ENCODE data around the gene ESRRA.

DNA sequence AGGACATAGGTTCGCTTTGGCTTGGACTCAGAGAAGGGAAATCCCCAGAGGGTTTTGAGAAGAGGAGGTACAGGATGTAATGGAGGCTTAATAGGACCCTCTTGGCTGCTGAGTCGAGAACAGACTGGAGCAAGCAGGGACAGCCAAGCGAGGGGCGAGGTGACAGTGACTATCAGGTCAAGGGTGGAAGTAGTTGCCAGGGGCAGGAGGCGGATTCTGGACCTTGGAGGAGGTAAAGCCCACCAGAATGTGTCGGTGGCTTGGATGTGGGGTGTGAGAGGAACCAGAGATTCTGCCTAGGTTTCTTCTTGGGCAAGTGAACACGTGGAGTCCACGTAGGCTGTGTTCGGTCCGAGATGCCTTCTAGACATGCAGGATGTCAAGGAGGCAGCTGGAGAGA, 7.6 kb downstream of the ESRRA start:
- TF ChIP-seq POLR2A (IDR thresholded peaks at IDR 0.05) (no peak), POLR2AphosphoS5 (IDR thresholded peaks at IDR 0.05) (no peak)
- TF ChIP-seq, protein P1, sequence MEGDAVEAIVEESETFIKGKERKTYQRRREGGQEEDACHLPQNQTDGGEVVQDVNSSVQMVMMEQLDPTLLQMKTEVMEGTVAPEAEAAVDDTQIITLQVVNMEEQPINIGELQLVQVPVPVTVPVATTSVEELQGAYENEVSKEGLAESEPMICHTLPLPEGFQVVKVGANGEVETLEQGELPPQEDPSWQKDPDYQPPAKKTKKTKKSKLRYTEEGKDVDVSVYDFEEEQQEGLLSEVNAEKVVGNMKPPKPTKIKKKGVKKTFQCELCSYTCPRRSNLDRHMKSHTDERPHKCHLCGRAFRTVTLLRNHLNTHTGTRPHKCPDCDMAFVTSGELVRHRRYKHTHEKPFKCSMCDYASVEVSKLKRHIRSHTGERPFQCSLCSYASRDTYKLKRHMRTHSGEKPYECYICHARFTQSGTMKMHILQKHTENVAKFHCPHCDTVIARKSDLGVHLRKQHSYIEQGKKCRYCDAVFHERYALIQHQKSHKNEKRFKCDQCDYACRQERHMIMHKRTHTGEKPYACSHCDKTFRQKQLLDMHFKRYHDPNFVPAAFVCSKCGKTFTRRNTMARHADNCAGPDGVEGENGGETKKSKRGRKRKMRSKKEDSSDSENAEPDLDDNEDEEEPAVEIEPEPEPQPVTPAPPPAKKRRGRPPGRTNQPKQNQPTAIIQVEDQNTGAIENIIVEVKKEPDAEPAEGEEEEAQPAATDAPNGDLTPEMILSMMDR (IDR thresholded peaks at IDR 0.05), result no peak

Measured in prostate gland (tissue), 2 donors.